Activated CD8-positive, alpha-beta memory T cell treated with anti-CD3 and anti-CD28 coated beads, Interleukin-2, amount 50 U/mL, for 4 hours (primary cell): ENCODE measurements around the gene MTIF2.
A peak's percentile ranks its signal among the peaks of the same experiment; 100 is the strongest.
"Not testable (repeated sequence)": the region's sequence is repeated elsewhere in the genome, so short reads cannot be mapped to it uniquely, and the experiment has no call there.

Source experiments
- DNase-seq: peaks from one replicate; pipeline ENCODE4 v3.0.0-alpha.2; 2020

The MTIF2 gene, protein sequence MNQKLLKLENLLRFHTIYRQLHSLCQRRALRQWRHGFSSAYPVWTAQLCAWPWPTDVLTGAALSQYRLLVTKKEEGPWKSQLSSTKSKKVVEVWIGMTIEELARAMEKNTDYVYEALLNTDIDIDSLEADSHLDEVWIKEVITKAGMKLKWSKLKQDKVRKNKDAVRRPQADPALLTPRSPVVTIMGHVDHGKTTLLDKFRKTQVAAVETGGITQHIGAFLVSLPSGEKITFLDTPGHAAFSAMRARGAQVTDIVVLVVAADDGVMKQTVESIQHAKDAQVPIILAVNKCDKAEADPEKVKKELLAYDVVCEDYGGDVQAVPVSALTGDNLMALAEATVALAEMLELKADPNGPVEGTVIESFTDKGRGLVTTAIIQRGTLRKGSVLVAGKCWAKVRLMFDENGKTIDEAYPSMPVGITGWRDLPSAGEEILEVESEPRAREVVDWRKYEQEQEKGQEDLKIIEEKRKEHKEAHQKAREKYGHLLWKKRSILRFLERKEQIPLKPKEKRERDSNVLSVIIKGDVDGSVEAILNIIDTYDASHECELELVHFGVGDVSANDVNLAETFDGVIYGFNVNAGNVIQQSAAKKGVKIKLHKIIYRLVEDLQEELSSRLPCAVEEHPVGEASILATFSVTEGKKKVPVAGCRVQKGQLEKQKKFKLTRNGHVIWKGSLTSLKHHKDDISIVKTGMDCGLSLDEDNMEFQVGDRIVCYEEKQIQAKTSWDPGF

DNA sequence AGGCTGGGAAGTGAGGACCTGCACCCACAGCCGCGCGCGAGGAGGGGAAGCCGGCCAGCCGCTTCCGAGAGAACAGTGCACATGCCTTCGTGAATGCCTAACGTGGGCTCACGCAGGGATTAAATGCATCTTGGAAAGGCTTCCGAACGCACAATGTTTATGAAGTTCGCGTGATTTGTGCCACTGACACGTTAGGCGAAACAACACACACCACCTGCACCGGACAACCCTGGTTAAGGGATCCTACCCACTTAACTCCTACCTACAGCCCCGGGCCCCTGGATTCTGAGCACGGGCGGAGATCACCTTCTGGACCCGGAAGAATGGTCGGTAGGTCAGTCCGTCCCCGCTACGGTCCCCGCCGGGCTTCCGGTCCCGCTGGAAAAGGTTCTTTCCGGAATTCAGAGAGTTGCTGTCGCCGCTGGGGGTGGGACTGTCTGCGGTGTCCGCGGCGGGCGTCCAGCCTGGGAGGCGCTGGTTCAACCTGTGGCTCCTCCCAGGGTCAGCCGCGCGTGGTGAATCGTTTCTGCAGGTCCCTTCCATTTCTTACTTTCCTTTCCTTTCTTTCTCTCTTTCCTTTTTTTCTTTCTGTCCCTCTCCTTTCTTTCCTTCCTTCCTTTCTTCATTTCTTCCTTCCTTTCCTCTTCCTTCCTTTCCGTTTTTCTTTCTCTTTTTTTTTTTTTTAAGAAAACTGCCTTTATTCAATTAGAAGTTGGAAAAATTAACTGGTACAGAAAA lies at the start of gene MTIF2:
MTIF2 (minus strand) TSS at position 325 of the 738 bp plus-strand sequence. CDS start 5,373 bp downstream, outside the sequence.
- DNase-seq, result peak; percentile 86

DNA sequence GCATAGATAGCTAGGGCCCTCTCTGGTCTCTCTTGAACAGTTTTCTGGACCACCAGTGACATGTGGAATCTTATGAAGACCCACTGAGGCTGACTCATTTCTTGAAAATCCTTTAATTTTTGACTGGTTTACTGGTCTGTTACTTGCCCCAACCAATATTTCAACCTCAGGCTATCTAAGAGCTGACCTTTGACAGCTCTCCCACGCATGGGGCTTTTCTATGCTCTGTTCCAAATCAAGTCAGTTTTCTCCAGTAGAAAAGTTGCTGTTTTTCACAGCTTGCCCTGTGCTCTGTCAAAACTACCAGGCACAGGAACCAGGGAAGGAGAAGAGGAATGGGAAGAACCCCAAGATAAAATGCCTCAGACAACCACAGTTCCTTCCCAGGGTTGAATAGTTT lies 46.0 kb upstream of the MTIF2 start:
- DNase-seq, result no peak

DNA sequence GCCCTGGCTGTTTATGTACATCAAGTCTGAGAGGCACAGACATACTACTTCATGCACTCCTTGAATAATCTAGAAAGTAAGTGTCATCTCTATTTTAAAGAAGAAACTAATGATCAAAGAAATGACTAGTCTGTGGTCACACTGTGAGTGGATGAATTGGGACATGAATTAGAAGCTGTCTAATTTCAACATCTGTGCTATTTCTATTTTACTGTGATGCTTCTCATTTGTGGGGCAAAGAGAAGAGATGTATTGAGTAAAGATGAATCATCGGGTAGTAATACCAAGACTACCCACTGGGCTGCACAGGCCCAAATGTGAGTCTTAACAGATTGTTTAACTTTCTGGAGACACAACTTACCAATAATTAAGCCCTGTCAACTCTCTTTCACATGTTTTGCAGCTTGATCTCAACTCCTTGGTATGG lies 42.4 kb upstream of the MTIF2 start:
- no peak for DNase-seq

DNA sequence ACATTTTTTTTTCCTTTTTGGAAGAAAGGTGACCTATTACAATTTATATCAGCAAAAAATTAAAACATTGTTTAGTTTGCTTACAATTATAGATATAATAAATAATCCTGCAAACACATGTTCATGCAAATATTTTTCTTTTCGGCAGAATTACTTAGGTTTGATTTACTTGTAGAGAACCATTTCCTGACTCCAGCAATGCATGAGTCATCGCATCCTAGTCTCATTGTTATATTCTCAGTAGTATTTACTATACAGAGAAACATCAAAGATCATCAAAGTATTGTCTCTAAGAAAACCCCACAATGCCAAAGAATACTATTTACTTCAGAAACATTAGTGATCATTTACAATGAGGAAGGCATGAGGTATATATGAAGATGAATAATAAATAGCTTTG lies 40.4 kb upstream of the MTIF2 start:
- no peak for DNase-seq

DNA sequence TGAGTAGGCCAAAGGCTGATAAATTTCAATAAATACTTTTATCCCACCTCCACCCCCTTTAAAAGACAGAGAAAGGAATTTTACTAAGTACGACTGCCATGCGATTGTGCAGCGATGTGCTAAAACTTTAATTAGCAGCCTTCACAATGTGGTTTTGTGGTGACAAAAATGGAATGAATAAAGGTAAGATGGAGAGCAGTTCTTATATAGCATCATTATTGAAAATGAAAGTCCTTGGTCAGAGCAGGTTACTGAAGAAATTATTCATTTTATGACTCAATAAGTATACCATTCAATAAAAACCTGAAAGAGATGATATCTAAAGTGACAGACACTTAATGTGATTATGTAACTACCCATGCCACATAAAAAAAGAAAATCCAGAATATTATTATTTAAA lies 33.2 kb upstream of the MTIF2 start:
- DNase-seq, result no peak

DNA sequence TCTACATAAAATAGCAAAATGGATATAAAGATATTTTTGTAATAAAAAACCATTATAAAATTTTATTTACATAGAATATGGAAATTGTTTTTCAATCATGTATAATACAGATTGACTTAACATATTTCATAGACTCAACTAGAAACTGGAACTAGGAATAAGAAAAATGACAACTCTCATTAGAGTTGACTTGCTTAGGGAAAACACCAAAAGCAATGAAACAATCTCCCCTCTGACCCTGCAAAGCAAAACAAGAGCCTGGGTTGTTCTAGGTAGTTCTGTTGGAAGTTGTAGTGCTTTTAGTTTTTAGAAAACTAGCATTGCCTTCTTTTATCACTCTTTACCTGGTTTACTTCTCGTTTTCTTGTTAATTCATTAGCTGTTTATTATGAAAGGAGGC lies 32.2 kb upstream of the MTIF2 start:
- no peak for DNase-seq

DNA sequence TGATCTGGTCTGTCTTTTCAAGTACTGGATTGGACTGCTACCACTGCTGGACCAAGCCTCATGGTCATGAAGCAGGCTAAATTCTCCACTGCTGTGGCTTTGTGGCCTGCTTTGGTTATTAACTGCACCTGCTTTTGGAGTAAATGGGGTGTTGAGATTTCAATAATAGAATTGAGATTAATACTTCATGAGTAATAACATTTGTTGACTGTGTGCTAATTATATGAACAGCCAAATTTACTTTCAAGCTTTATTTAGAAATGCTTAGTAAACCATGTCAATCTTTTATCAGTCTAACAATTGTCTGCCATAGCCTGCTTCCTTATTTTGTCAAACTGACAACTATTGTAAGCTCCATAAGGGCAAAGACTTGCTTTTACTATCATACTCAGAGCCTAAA lies 27.4 kb upstream of the MTIF2 start:
- DNase-seq, result no peak

DNA sequence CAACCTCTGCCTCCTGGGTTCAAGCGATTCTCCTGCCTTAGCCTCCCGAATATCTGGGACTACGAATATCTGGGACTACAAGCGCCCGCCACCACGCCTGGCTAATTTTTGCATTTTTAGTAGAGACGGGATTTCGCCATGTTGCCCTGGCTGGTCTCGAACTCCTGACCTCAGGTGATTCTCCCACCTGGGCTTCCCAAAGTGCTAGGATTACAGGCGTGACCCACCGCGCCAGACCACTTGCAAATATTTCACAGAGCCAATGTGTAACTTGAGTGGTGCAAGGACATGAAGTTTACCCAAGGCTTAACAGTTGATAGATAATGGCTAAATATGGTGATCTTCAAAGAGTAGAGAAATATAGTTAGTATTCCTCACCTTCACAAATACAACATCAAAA lies 14.1 kb upstream of the MTIF2 start:
- no peak for DNase-seq

DNA sequence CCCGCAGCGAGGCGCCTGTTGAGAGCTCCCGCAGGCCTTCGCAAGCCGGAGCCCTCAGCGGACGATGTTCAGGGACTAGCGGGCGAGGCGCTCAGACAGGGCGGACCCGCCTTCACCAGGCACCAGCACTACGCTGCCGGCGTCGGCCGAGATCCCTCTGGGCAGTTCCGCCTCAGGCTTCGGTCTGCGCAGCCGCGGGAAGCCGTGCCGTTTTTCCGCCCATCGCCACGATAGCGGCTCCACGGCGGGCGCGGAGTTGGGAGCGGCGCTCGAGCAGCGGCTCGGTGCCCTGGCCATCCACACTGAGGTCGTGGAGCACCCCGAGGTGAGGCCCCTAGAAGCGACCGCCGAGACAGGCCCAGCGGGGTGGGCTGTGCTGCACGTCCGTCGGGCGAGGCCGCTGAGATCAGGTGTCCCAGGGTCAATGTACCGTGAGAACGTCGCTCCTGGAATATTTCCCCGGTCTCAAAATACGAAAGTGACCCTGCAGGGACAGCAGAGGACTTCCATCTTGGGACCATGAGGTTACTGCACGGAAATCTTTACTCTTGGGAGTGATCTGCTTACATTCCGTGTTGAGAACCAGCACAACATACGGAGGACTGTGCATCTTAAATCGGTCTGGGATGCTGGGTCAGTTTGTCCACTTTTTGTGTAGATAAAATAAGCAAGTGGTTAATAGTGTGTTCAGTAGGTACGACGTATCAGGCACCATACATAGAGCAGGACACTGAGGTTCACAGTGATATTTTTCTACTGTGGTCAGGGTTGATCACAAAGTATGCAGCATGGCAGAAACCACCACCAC lies 13.3 kb upstream of the MTIF2 start:
- DNase-seq, result peak; percentile 85

DNA sequence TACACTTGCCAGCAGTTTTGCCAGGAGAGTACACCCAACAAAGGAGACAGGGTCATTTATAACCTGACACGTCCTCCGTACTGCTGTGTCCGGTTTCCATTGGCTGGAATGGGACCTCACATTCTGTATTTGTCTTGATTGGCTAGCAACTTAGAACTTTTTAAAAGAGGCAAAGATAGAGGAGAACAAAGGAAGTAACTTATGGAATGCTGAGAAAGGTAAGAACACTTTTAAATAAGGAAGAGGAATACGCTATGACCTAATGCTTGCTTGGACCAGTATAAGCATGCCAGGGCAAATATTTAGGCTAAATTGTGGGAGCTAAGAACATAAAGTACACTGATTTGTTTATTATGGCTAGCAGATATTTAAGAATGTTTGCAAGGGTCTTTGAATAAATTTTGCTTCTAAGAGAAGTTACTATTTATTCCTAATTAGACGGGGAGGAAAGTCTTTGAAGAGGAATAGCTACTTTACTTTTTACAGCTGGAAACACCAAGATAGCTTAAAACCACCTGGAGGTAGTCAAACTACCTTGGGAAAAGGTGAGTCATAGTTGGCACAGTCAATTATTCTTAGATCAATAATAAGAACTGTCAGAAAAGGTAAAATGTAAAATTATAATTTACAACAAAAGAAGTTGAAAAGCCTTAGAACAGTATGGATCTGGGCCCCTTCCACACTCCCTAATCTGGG lies 12.0 kb upstream of the MTIF2 start:
- not testable (repeated sequence) for DNase-seq

DNA sequence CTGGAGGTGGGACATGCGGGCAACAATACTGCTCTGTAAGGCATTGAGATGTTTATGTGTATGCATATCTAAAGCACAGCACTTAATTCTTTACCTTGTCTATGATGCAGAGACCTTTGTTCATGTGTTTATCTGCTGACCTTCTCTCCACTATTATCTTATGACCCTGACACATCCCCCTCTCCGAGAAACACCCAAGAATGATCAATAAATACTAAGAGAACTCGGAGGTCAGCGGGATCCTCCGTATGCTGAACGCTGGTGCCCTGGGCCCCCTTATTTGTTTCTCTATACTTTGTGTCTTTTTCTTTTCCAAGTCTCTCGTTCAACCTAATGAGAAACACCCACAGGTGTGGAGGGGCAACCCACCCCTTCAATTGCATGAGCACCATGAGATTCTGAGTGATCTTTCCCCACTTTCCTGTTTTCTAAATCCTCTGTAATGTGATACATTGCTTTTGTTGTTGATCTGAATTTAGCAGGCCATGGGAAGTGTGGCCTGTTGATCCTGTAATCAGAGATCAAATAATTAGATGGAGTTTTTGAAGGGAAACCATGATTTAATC lies 10.9 kb upstream of the MTIF2 start:
- not testable (repeated sequence) for DNase-seq

DNA sequence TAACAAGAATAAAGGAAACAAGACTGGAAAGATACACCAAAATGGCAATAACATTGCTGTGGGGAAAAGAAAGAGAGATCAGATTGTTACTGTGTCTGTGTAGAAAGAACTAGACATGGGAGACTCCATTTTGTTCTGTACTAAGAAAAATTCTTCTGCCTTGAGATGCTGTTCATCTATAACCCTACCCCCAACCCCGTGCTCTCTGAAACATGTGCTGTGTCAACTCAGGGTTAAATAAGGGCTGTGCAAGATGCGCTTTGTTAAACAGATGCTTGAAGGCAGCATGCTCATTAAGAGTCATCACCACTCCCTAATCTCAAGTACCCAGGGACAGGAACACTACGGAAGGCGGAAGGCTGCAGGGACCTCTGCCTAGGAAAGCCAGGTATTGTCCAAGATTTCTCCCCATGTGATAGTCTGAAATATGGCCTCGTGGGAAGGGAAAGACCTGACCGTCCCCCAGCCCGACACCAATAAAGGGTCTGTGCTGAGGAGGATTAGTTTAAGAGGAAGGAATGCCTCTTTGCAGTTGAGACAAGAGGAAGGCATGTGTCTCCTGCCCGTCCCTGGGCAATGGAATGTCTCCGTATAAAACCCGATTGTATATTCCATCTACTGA lies 10.3 kb upstream of the MTIF2 start:
- not testable (repeated sequence) for DNase-seq

DNA sequence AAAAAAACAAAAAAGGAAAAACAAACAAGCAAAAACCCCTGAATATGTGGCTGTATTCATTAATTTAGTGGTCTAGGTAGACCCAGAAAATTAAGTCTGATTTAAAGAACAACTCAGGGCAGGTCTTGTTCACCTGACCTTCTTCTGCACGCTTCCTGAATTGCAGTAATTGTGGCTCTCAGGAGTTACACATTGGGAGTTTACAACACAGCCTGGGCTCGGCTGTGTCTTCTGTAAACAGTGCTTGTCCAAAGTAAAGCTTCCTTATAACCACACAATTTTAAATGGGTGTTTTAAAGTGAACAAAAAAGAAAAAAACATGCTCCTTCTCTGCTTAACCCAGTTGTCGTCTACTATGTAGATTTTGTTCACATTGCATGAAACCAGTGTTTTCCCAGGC lies 8.3 kb upstream of the MTIF2 start:
- no peak for DNase-seq

DNA sequence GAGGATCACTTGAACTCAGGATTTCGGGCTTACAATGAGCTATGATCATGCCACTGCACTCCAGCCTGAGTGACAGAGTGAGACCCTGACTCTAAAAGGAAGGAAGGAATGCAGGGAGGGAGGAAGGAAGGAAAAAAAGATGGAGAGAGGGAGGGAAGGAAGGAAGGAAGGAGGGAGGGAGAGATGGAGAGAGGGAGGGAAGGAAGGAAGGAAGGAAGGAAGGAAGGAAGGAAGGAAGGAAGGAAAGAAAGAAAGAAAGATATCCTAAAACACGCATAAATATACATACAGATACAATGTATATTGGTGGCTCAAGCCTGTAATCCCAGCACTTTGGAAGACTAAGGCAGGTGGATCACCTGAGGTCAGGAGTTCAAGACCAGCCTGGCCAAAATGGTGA lies 5.3 kb upstream of the MTIF2 start:
- not testable (repeated sequence) for DNase-seq

DNA sequence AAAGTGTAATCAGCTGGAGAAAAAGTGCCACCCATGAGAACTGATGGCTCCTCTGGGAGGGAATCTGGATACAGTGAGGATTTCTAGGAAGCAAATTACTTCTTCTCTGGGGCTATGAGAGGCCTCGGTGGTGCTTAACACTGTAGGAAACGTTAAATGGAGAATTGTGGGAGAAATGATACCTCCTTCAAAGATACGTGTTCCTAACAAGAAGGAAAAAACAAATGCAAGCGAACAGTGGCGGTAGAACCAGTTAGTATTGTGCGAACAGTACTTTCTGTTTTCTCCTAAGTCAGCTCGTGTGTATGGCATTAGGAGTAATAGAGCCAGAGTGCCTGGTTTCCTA lies 587 bp upstream of the MTIF2 start:
- DNase-seq, result no peak

DNA sequence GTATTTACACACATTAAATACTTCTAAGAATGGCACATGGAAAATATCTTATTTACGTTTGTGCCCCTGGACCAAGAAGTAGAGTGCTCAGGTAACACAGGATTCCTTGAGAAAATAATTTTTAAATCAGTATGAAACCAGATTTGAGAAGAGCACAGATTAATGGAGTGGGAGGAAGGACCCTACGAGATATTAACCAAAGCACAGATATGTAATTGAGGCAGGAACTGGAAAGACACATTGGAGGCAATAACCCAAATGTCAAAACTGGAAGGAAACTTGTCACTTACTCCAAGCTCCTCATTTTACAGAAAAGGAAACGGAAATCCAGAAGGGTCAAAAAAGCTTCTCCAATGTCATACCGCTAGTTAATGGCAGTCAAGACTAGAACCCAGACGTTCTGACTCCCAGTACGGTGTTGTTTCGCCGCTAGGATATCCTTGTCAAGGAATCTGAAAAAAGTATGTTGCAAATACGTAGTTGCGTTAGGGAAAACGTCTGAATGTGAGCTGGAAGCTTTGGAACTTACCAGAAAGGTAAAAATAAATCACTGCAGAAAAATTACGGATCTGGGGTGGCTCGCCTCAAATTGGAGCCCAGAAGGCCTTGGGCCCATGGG lies 634 bp downstream of the MTIF2 start:
- no peak for DNase-seq

DNA sequence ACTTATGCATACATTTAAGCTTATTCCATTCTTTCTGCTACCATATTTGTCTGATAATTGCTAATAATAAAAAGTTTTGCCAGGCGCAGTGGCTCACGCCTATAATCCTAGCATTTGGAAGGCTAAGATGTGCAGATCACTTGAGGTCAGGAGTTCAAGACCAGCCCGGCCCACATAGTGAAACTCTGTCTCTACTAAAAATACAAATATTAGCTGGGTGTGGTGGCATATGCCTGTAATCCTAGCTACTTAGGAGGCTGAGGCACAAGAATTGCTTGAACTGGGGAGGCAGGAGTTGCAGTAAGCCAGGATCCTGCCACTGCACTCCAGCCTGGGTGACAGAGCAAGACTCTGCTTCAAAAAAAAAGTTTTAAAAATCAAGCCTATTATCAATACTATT lies 9.4 kb downstream of the MTIF2 start:
- DNase-seq, result not testable (repeated sequence)

DNA sequence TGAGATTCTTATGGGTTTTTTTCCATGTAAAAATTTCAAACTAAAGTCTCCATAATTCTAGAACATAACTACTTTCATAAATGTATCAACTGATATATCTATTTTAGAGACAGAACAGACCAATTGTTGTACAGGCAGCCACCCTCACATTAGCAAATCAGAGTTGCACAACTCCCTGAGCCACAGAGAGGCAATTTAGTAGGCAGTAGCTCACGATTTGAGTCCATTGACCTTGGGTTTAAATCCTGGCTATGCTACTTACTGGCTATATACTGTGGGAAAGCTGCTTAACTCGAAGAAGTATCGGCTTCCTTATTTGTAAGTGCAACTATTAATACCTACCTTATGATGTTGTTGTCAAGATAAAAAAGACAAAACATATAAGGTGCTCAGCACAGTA lies 16.2 kb downstream of the MTIF2 start:
- DNase-seq, result no peak

DNA sequence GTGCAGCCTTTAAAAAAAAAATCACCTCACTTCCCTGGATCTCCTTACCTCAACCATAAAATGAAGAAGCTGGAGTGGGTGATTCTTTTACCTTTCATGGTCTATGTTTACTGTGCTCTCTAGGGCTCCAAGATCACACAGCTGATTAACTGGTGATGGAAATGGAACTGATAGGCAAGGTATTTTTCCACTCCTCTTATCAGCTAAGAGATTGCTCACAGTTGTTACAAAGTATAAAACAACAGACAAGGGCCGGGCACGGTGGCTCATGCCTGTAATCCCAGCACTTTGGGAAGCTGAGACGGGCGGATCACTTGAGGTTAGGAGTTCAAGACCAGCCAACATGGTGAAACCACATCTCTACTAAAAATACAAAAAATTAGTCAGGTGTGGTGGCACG lies 22.0 kb downstream of the MTIF2 start:
- DNase-seq, result no peak

DNA sequence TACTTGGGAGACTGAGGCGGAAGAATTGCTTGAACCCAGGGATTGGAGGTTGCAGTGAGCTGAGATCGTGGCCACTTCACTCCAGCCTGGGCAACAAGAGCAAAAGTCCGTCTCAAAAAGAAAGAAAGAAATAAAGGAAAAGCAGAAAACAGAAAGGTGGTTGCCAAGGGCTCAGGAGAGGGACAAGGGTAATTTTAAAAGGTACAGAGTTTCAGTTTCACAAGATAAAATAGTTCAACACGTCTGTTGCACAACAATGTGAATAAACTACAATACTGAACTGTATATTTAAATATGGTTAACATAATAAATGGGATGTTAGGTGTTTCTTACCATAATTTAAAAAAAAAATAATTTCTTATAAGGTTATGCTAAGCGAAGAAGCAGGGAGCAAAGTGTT lies 23.6 kb downstream of the MTIF2 start:
- no peak for DNase-seq

DNA sequence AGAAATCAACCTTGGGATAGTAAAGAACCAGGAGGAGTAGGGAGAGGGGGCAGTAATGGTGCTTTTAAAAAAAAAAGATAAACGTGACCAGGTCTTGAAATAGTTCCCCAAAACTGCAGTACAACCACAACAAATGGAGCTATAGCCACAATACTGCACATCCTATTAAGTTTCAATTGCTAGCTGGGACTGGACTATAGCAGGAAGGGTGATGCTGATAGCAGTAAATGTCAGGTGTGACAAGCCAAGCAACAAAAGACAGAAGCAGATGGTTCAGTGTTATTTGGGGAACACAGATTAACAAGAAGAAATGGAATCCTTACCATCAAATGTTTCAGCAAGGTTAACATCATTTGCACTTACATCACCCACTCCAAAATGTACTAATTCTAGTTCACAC lies 26.4 kb downstream of the MTIF2 start:
- DNase-seq, result no peak
